ENCODE results near the gene CACNB4. TPM values are rescaled to one million over a fixed set of nuclear protein-coding genes. Genes with fewer than 3 reads are reported as not detected.

The CACNB4 gene
- total RNA-seq (2022), result 1.00 and 1.0 TPM in 2 replicates
- Bru-seq, nascent RNA, result percentile 31 among the genes with signal in this experiment
- percentile 43 among the genes with signal in this experiment for BruChase-seq, experiment 1, labeled RNA remaining after a 2-hour chase
- percentile 41 among the genes with signal in this experiment for BruChase-seq, experiment 2, labeled RNA remaining after a 6-hour chase
- long read RNA-seq, result 0 reads

DNA sequence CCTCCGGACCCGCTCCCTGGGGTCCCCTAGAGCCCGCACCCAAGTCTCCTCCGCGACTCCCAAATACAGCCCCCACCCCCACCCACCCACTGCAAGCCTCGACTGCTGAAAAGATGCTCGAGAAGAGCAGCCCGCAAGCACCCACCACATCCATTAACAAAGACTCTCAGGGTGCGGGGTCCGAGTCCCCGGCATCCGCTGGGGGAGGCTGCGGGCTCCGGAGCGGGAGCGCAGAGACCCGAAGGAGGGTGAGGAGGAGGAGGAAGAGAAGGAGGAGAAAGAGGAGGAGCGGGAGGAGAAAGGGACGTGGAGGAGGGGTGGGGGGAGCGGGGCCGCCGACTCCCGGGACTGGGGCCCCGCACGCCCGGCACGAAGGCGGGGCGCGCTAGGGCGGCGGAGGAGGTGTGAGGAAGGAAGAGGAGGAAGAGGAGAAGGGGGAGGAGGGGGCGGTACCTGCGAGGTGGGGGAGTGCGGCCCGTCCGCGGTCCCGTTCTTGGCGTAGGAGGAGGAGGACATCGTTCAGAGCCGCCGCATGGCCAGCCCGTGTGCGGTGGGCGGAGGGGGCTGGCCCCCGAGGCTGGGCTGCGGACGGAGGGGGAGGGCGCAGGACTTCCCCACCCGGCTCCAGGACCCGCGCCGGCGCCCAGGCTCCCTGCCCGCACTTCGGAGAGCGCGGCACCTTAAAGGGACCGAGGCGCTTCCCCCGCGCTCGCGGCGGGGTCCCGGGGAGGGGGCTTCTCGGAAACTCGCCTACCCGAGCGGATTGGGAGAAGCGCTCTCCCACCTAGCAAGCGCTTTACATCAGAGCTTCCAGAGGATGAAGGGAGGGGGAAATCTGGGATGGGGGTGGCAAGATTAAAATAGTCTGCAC lies at the start of gene CACNB4:
TSS of gene CACNB4 (minus strand) at position 549 of the 871 bp plus-strand sequence.
- Mint-ChIP-seq H3K4me3 (ENCODE audit: unreplicated experiment) (peak within 1 kb of the TSS; percentile 74), H3K4me1 (ENCODE audit: low read depth, unreplicated experiment) (peaks cover 14% of the 10 kb centered on the region), H3K9me3 (ENCODE audit: unreplicated experiment) (no peaks in the 10 kb centered on the region), H3K36me3 (ENCODE audit: insufficient read depth, unreplicated experiment) (no peaks in the 10 kb centered on the region), H3K27ac (ENCODE audit: unreplicated experiment) (no peak within 1 kb of the TSS), H3K27me3 (ENCODE audit: insufficient read depth, unreplicated experiment) (peaks cover 16% of the 10 kb centered on the region)
- ChIA-PET CTCF (interaction anchor here (0.6 to 1.0 kb wide), 3 partner anchors 15 to 80 kb away, joined by 3 read pairs; no protein-coding TSS in a partner anchor), POLR2A (interaction anchor here (0.5 kb wide), 1 partner anchor 271 kb away, joined by 3 read pairs; no protein-coding TSS in a partner anchor)
- H3K4me1 ChIP-seq, result no peaks in the 10 kb centered on the region
- H3K27me3 ChIP-seq (replicated peaks; ENCODE audit: control insufficient read depth, insufficient read depth, low read length), result peaks cover 4% of the 10 kb centered on the region; the same call in 1 of the 2 replicates
- H3K4me3 ChIP-seq (ENCODE audit: low read depth, low read length), result peak within 1 kb of the TSS; percentile 56
- H3K9me3 ChIP-seq, result no peaks in the 10 kb centered on the region
- peak in 1 of 2 experiments; percentile 29 for DNase-seq
- H3K36me3 ChIP-seq (ENCODE audit: control insufficient read depth, insufficient read depth, low read length), result no peaks in the 10 kb centered on the region
- intact Hi-C loops (cut with micrococcal nuclease; ENCODE audit: unreplicated experiment), result loop anchor here (5.0 kb wide), 2 partner anchors 61 to 74 kb away; no protein-coding TSS in a partner anchor
- BruUV-seq (replicated peaks), result no TSS peak
- TF ChIP-seq, protein P1, sequence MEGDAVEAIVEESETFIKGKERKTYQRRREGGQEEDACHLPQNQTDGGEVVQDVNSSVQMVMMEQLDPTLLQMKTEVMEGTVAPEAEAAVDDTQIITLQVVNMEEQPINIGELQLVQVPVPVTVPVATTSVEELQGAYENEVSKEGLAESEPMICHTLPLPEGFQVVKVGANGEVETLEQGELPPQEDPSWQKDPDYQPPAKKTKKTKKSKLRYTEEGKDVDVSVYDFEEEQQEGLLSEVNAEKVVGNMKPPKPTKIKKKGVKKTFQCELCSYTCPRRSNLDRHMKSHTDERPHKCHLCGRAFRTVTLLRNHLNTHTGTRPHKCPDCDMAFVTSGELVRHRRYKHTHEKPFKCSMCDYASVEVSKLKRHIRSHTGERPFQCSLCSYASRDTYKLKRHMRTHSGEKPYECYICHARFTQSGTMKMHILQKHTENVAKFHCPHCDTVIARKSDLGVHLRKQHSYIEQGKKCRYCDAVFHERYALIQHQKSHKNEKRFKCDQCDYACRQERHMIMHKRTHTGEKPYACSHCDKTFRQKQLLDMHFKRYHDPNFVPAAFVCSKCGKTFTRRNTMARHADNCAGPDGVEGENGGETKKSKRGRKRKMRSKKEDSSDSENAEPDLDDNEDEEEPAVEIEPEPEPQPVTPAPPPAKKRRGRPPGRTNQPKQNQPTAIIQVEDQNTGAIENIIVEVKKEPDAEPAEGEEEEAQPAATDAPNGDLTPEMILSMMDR (IDR thresholded peaks at IDR 0.05; ENCODE audit: insufficient read depth in 1 of 2, low read depth in 1 of 2, low read length in 1 of 2, severe bottlenecking in 1 of 2, unreplicated experiment in 1 of 2), result no peak

DNA sequence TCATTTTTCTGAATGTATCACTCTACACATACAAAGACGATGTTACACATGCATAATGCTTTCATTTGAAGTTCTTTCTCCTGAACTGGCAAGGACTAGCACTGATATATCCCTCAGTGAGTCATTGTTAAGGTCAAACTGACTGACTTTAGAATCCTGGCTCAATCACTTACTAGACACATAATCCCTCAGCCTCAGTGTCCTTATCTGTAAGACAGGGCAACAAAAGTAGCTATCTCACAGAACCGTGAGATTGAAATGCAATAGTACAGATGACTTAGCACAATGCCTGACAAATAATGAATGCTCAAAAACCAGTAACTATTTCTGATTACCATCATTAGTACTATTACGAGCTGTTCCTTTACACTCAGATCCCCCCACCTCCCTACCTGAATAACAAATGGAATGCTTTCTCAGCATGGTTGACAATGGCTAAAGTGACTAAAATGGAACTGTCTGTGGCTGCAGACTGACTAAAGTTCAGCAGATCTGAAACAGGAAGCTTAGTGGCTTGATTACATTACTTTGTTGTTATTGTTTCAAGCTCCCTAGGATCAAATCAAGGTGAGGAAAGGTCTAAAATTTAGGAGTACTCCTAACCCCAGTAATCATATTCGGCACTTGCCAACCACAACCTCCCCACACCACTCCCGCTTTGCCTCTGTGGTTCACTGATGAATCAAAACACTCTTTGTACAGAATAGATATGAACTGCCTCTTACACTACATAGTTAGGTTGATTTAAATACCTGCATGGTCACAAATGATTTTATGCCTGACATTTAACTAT lies 35.8 kb upstream of the CACNB4 start:
- no peaks in the 10 kb centered on the region for H3K9me3 ChIP-seq
- no peak for DNase-seq
- no peaks in the 10 kb centered on the region for H3K36me3 ChIP-seq (ENCODE audit: control insufficient read depth, insufficient read depth, low read length)
- Mint-ChIP-seq H3K36me3 (ENCODE audit: insufficient read depth, unreplicated experiment) (peaks cover 6% of the 10 kb centered on the region), H3K4me1 (ENCODE audit: low read depth, unreplicated experiment) (peaks cover 13% of the 10 kb centered on the region), H3K27me3 (ENCODE audit: insufficient read depth, unreplicated experiment) (no peaks in the 10 kb centered on the region), H3K4me3 (ENCODE audit: unreplicated experiment) (peak overlapping the region; percentile 8), H3K9me3 (ENCODE audit: unreplicated experiment) (no peaks in the 10 kb centered on the region), H3K27ac (ENCODE audit: unreplicated experiment) (peak overlapping the region; percentile 46)
- H3K4me3 ChIP-seq (ENCODE audit: low read depth, low read length), result no peak overlapping the region
- ChIA-PET CTCF (interaction anchor here (0.9 kb wide), 1 partner anchor 40 kb away, joined by 3 read pairs; no protein-coding TSS in a partner anchor), POLR2A (no interaction called here)
- peaks cover 21% of the 10 kb centered on the region for H3K4me1 ChIP-seq
- H3K27me3 ChIP-seq (replicated peaks; ENCODE audit: control insufficient read depth, insufficient read depth, low read length), result no peaks in the 10 kb centered on the region
- intact Hi-C loops (cut with micrococcal nuclease; ENCODE audit: unreplicated experiment), result loop anchor here (2.0 kb wide), 1 partner anchor 40 kb away; the partner anchor contains the start of gene STAM2
- BruUV-seq (replicated peaks), result no TSS peak
- TF ChIP-seq, protein P1 (IDR thresholded peaks at IDR 0.05; ENCODE audit: insufficient read depth in 1 of 2, low read depth in 1 of 2, low read length in 1 of 2, severe bottlenecking in 1 of 2, unreplicated experiment in 1 of 2), result no peak

DNA sequence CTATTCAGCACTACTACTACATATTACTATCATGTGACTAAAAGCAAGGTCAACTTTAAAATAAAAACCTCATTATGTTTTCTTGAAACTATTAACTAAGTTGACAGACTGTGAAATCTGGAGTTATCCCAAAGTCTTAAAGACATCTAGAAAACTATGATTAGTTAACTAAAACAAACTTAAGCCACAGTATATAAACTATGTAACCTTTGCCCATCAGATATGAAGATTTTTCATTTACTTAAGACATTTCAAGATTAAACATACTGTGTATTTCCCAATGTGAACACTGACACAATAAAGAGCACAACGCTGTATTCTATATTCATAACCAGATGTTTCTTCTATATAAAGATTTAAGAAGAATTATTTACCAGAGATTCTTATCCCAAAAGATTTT lies 33.5 kb upstream of the CACNB4 start:
- no peak overlapping the region for H3K4me3 ChIP-seq (ENCODE audit: low read depth, low read length)
- H3K4me1 Mint-ChIP-seq (ENCODE audit: low read depth, unreplicated experiment), result peaks cover 13% of the 10 kb centered on the region
- ChIA-PET POLR2A (interaction anchor here (0.5 kb wide), 1 partner anchor 282 kb away, joined by 3 read pairs; no protein-coding TSS in a partner anchor), CTCF (no interaction called here)
- no peaks in the 10 kb centered on the region for H3K36me3 ChIP-seq (ENCODE audit: control insufficient read depth, insufficient read depth, low read length)
- BruUV-seq (replicated peaks), result no TSS peak
- H3K4me1 ChIP-seq, result peaks cover 21% of the 10 kb centered on the region
- H3K4me3 Mint-ChIP-seq (ENCODE audit: unreplicated experiment), result no peak overlapping the region
- TF ChIP-seq, protein P1 (IDR thresholded peaks at IDR 0.05; ENCODE audit: insufficient read depth in 1 of 2, low read depth in 1 of 2, low read length in 1 of 2, severe bottlenecking in 1 of 2, unreplicated experiment in 1 of 2), result no peak
- no peak overlapping the region for H3K27ac Mint-ChIP-seq (ENCODE audit: unreplicated experiment)
- no peaks in the 10 kb centered on the region for H3K27me3 ChIP-seq (replicated peaks; ENCODE audit: control insufficient read depth, insufficient read depth, low read length)
- no peak for DNase-seq
- no peaks in the 10 kb centered on the region for H3K9me3 Mint-ChIP-seq (ENCODE audit: unreplicated experiment)
- intact Hi-C loops (cut with micrococcal nuclease; ENCODE audit: unreplicated experiment), result no loop called here
- H3K9me3 ChIP-seq, result no peaks in the 10 kb centered on the region
- peaks cover 4% of the 10 kb centered on the region for H3K36me3 Mint-ChIP-seq (ENCODE audit: insufficient read depth, unreplicated experiment)
- no peaks in the 10 kb centered on the region for H3K27me3 Mint-ChIP-seq (ENCODE audit: insufficient read depth, unreplicated experiment)

Data from Caco-2 (cell line).